Measurements from ENCODE around the gene MPP4. TPM values are rescaled to one million over a fixed set of nuclear protein-coding genes. Genes with fewer than 3 reads are reported as not detected.
"Not testable (repeated sequence)": the region's sequence is repeated elsewhere in the genome, so short reads cannot be mapped to it uniquely, and the experiment has no call there.

MPP4 gene
- total RNA-seq, 1 donor from 2014 or later: not detected

- no peak for DNase-seq (ENCODE audit: low read depth)
These were observed 24.9 kb downstream of the MPP4 start for GRCh38 chr2:201673546-201673945.

DNA sequence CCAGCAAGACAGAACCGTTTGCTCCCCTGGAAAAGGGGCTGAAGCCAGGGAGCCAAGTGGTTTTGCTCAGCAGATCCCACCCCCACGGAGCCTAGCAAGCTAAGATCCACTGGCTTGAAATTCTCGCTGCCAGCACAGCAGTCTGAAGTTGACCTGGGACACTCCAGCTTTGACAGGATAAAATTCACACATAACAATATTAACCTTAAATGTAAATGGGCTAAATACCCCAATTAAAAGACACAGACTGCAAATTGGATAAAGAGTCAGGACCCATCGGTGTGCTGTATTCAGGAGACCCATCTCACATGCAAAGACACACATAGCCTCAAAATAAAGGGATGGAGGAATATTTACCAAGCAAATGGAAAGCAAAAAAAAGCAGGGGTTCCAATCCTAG lies 27.2 kb downstream of the MPP4 start:
- DNase-seq (ENCODE audit: low read depth): not testable (repeated sequence)

DNA sequence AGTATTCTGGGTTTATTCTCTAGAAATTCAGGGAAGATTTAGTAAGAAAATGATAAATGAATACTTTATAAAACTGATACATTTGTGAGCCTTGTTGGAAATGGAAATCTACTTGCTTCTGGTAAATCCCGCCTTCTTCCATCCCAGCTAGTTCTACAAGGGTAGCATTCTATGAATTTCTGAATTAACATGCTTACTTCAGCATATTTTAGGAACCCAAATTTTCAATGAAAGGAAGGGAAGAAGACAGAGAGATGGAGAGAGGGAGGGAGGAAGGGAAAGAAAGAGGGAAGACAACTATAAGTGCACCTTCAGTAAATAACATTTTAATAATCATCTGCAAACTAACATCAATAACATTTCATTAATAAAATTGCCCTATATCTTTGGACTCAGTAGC lies 28.6 kb downstream of the MPP4 start:
- no peak for DNase-seq (ENCODE audit: low read depth)

DNA sequence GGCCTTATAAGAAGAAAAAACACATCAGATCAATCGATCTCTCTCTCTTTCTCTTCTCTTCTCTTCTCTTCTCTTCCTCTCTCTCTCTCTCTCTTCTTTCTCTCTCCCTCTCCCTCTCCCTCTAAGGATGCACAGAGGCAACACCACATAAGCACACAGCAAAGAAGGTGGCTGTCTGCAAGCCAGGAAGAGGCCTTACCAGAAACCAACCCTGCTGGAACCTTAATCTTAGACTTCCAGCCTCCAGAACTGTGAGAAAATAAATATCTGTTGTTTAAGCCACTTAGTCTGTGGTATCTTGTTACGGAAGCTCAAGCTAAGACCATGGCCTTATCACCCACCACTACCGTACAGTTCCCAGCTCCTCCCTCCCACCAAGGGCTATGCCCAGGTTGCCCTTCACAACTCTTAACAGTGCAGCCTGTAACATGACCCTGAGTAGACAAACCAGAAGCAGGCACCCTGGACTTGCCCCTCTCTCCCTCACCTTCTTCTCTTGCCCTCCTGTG lies 30.0 kb downstream of the MPP4 start:
- no peak for DNase-seq (ENCODE audit: low read depth)

DNA sequence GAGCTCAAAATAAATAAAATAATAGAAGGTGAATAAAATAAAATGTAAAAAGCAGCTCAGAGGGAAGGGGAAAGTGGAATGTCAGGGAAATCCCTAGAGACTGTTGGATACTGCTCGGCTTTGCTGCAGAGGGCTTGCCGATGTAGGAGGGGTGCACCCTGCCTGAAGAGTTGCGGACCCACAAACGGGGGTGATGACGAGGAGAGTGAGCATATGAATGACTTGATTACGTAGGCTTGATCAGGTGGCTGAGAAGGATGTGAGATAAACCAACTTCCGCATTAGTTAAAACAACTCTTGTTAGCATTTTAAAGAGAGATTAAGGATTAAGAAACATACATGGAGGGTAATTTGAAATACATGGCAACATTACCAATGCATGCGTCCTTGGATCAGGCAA lies 34.1 kb downstream of the MPP4 start:
- no peak for DNase-seq (ENCODE audit: low read depth)

GRCh38 chr2:201661366-201661765 lies 37.1 kb downstream of the MPP4 start:
- DNase-seq (ENCODE audit: low read depth): no peak

GRCh38 chr2:201660293-201660895 lies 38.0 kb downstream of the MPP4 start:
- no peak for DNase-seq (ENCODE audit: low read depth)

GRCh38 chr2:201656740-201657139 lies 41.7 kb downstream of the MPP4 start:
- no peak for DNase-seq (ENCODE audit: low read depth)

DNA sequence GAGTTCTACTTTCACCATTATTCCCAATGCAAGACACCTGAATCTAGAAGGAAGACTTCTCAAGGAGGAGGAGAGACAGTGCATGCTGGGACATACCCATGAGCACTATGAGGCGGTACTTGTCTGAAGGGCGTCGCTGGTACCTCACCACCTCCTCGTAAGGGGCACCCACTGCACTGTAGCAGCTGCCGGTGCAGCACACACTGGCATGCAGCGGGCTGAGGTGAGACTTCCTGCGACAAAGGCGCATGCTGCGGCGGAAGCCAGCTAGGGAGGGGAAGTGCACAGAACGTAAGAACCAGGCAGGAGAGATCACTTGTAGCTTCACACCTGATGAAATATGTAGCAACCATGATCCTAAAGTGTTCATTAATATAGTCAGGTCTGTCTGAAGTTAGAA lies 42.3 kb downstream of the MPP4 start:
- DNase-seq (ENCODE audit: low read depth): no peak

GRCh38 chr2:201654616-201655384 lies 43.6 kb downstream of the MPP4 start:
- DNase-seq (ENCODE audit: low read depth): peak; percentile 42

- no peak for DNase-seq (ENCODE audit: low read depth)
These were observed 45.2 kb downstream of the MPP4 start for GRCh38 chr2:201653221-201653620.

- no peak for DNase-seq (ENCODE audit: low read depth)
These were observed 49.0 kb downstream of the MPP4 start for GRCh38 chr2:201649442-201649841.

DNA sequence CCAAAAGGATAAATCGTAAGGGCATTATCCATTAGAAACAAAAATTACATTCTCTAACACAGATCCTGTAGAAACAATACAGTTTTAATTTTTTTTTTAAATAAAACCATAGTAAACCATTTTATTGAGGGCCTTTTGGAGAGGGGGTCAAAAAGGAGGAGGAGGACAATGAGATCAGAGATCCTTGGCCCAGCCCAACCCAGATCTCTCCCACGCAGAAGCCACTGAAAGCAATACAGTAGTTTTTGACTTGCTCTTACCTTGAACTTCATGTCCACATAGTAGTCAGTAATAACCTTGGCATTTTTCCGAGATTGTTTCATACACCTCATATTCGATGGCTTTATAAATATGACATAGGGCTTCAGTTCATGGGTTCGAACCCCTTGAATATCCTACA lies 51.0 kb downstream of the MPP4 start:
- no peak for DNase-seq (ENCODE audit: low read depth)

- peak; percentile 11 for DNase-seq (ENCODE audit: low read depth)
These were observed 54.4 kb downstream of the MPP4 start for GRCh38 chr2:201644001-201644400.

DNA sequence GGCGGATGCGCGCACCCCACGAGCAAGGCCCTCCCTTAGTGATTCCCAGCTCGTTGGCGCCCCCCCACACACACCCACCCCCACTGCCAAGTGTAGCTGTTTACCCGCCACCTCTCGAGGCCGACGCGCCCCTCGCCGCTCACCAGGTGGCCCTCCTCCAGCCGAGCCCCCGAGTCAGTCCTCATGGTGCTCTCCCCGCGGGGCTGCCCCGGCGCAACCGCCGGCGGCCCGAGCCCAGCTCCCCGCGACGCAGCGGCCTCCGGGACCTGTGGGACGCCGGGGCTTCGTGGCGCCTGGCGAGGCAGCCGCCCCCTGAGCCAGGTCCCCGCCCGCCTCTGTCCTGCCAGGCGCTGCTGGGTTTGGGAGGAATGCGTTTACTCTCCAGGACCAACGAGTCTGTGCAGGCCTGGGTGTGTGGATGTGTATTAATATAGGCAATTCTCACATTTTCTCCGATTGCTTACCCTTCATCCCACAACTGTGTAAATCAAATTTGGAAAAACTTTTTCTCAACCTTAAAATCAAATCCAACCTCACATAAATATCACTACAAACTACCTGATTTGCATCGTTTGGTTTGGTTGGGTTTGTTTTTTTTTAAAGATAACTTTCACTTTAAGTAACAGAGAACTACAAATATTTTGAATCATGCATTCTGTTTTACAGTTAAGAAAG lies 55.1 kb downstream of the MPP4 start, which contains the start of gene TMEM237:
TSS of gene TMEM237 (minus strand) at position 288 of the 675 bp plus-strand sequence. CDS start at position 185, 103 bp downstream.
- no peak for DNase-seq (ENCODE audit: low read depth)

GRCh38 chr2:201642579-201643215 lies 55.7 kb downstream of the MPP4 start:
- DNase-seq (ENCODE audit: low read depth): peak; percentile 45

DNA sequence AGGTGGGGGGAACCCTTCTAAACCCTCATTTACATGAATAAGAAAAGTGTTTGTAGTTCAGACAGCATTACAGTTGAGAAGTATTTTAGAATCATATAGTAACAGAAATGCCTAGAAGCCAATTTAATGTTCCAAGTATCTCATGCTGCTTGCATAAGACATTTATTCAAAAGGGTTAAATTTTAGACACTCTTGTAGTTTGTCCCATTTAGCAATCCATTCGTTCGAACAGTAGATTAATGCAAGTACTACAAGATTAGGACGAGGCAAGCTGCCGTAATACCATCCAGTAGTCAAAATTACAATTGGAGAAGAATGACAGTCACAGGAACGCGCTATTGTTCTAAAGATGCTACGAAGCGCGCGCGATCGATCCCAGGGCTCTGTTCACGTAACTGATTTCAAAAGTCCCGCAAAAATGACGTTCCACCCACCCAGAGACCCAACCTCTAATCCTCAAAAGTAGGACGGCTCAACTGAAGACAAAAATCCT lies 56.3 kb downstream of the MPP4 start:
- no peak for DNase-seq (ENCODE audit: low read depth)

DNA sequence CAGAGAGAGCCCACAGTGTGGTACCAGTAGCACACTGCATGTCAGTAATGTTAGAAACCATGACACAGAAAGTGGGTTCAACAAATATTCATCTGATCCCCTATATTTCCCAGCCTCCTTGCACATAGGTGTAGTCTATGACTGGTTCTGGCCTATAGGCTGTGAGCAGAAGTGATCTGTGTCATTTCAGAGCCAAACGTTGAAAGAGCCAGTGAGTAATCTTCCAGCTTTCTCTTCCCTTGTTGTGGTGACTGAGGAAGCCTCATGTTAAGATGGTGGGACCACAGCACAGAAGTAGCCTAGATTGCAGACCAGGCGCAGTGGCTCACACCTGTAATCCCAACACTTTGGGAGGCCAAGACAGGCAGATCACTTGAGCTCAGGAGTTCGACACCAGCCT lies 59.2 kb downstream of the MPP4 start:
- no peak for DNase-seq (ENCODE audit: low read depth)

DNA sequence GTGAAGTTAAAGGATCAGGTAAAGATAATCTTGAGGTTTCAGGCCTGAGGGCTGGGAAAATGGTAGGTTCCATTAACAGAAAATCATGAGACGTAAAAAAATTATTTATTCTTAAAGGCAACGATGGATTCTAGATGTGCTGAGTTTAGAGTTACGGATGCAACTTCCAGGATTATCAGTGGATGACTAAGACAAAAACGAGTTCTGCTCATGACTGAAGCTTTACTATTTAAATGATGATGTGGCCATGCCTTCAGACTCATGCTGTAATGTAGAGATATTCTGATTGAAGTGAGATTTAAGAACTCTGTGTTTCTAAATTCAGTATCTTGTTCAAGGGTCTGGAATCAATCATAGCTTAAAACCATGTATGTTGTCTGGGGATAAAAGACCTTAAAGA lies 60.1 kb downstream of the MPP4 start:
- no peak for DNase-seq (ENCODE audit: low read depth)

GRCh38 chr2:201633661-201634249 lies 64.7 kb downstream of the MPP4 start:
- DNase-seq (ENCODE audit: low read depth): no peak

DNA sequence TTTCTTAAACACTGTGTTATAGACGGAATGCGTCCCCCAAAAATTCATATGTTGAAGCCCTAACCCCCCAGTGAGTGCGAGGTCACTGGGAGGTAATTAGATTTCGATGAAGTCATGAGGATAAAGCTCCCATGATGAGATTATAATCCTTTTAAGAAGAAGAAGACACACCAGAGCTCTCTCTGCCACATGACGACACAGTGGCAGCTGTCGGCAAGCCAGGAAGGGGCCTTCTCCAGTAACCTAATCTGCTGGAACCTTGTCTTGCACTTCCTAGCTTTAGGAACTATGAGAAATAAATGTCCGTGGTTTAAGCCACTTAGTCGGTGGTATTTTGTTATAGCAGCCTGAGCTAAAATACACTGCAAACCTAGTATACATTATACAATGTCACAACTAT lies 67.4 kb downstream of the MPP4 start:
- no peak for DNase-seq (ENCODE audit: low read depth)

DNA sequence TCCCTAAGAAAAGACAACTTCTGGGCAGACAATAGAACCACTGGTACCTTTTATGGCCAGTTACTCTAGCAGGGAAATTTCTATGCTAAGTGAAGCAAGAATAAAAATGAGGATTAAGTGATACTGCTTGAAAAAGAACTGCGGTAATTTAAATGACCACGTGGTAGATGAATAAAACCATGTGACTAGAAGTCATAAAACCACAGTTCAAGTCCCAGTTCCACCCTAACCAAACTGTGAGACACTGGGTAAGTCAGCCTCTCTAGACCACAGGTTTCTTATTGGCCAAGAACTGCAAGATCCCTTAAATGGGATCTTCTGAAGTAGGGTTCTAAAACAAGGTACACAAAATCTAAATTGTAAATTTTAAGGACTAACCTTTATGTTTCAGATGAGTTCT lies 67.9 kb downstream of the MPP4 start:
- DNase-seq (ENCODE audit: low read depth): no peak
